H1 (cell line): ENCODE results near the gene ADSS2. TPM values are rescaled to one million over a fixed set of nuclear protein-coding genes. Genes with fewer than 3 reads are reported as not detected.

Experiments
- CTCF ChIA-PET: fragments of 300-600 bp; sonication (Branson Sonifier 250); formaldehyde crosslinking; loops from one replicate; lab custom pipeline; 2021; ENCODE audit not compliant: partially characterized antibody; lab: Charles Lee
- POLR2A ChIA-PET: fragments of 300-600 bp; sonication (Branson Sonifier 250); formaldehyde crosslinking; loops from one replicate; lab custom pipeline; 2021; ENCODE audit warnings: inconsistent platforms; ENCODE audit not compliant: partially characterized antibody; lab: Charles Lee
- DNase-seq, 2 experiments: peaks; one replicate each; pipeline versions ENCODE4 v3.0.0 to v3.0.0-alpha.2; 2010 to 2022; ENCODE audit warnings: low spot score in 2 of 2, low read depth in 1 of 2, mixed read lengths in 1 of 2
- FAIRE-seq: peaks from 2 replicates; lab custom pipeline; 2011; peaks lifted over from hg19 to GRCh38; lab: Jason Lieb, UNC
- H2AFZ ChIP-seq: 2 replicates; pipeline ENCODE4 v1.8.1; 2012; ENCODE audit warnings: low read length, inconsistent platforms
- H2AK5ac ChIP-seq: 2 replicates; pipeline ENCODE4 v1.6.1; 2013; ENCODE audit warnings: low read depth, low read length
- H2BK120ac ChIP-seq: replicated peaks from 2 replicates; pipeline ENCODE3; 2013; ENCODE audit warnings: low read depth, low read length, inconsistent platforms
- H2BK12ac ChIP-seq: 2 replicates; pipeline ENCODE4 v1.6.1; 2013; ENCODE audit warnings: low read depth, low read length
- H2BK15ac ChIP-seq: 2 replicates; pipeline ENCODE4 v1.6.1; 2013; ENCODE audit warnings: low read length
- H2BK20ac ChIP-seq: 2 replicates; pipeline ENCODE4 v1.6.1; 2013; ENCODE audit warnings: low read length
- H2BK5ac ChIP-seq: 2 replicates; pipeline ENCODE4 v1.6.1; 2013; ENCODE audit warnings: low read depth, low read length
- H3K14ac ChIP-seq: 2 replicates; pipeline ENCODE4 v1.6.1; 2013; ENCODE audit warnings: inconsistent platforms; ENCODE audit not compliant: insufficient read length
- H3K18ac ChIP-seq: 2 replicates; pipeline ENCODE4 v1.6.1; 2013; ENCODE audit warnings: low read length; ENCODE audit errors: extremely low read depth
- H3K23ac ChIP-seq: 2 replicates; pipeline ENCODE4 v1.6.1; 2013; ENCODE audit warnings: inconsistent platforms; ENCODE audit not compliant: insufficient read length
- H3K23me2 ChIP-seq: 2 replicates; pipeline ENCODE4 v1.6.1; 2013; ENCODE audit warnings: low read depth, low read length
- H3K27ac ChIP-seq: 2 replicates; pipeline ENCODE4 v1.6.1; 2011; ENCODE audit warnings: low read depth, low read length, inconsistent platforms
- H3K27me3 ChIP-seq, 4 experiments: replicated peaks in 1 of 4; 1 replicate in 1 of 4; 2 replicates in 3 of 4; pipeline versions ENCODE4 v1.6.1 to v1.8.1; 2011 to 2013; ENCODE audit warnings: low read length in 3 of 4, mild to moderate bottlenecking in 3 of 4, inconsistent platforms in 2 of 4, mixed read lengths in 2 of 4, moderate library complexity in 1 of 4; ENCODE audit not compliant: control insufficient read depth in 3 of 4, insufficient read depth in 3 of 4; ENCODE audit errors: extremely low read depth in 1 of 4
- H3K36me3 ChIP-seq, 4 experiments: 2 replicates each; pipeline versions ENCODE4 v1.6.1 to v1.8.1; 2011 to 2013; ENCODE audit warnings: mild to moderate bottlenecking in 4 of 4, low read length in 3 of 4, moderate library complexity in 2 of 4, control low read depth in 1 of 4, inconsistent platforms in 1 of 4; ENCODE audit not compliant: insufficient read depth in 4 of 4, control insufficient read depth in 2 of 4
- H3K4ac ChIP-seq: replicated peaks from 2 replicates; pipeline ENCODE3; 2013; ENCODE audit warnings: low read length, low read depth, mixed read lengths, inconsistent platforms; ENCODE audit not compliant: insufficient read length
- H3K4me1 ChIP-seq, 4 experiments: replicated peaks in 1 of 4; 1 replicate in 1 of 4; 2 replicates in 3 of 4; pipeline versions ENCODE4 v1.6.1 to v1.8.1; 2011 to 2013; ENCODE audit warnings: low read length in 3 of 4, inconsistent platforms in 2 of 4, mixed read lengths in 1 of 4; ENCODE audit not compliant: insufficient read depth in 4 of 4, control insufficient read depth in 3 of 4
- H3K4me2 ChIP-seq, 2 experiments: 2 replicates each; pipeline versions ENCODE4 v1.6.1 to v1.8.1; 2011 to 2013; ENCODE audit warnings: low read depth in 2 of 2, low read length in 2 of 2, control low read depth in 1 of 2, inconsistent platforms in 1 of 2, mild to moderate bottlenecking in 1 of 2; ENCODE audit not compliant: insufficient read depth in 1 of 2
- H3K4me3 ChIP-seq, 4 experiments: fragments of 200-600, 300-600 bp in 1 of 4; sonication (generic), shearing (Covaris generic), sonication (Bioruptor Twin) in 1 of 4; 2 replicates each; pipeline versions ENCODE4 v1.5.1 to v1.8.1; 2011 to 2016; ENCODE audit warnings: low read length in 4 of 4, low read depth in 3 of 4, control low read depth in 2 of 4, inconsistent platforms in 2 of 4, mild to moderate bottlenecking in 2 of 4, mixed read lengths in 1 of 4, moderate library complexity in 1 of 4; ENCODE audit not compliant: insufficient read depth in 2 of 4; ENCODE audit errors: extremely low read depth in 1 of 4
- H3K56ac ChIP-seq: replicated peaks from 2 replicates; pipeline ENCODE3; 2013; ENCODE audit warnings: low read depth, mild to moderate bottlenecking, mixed read lengths, low read length, inconsistent platforms; ENCODE audit not compliant: insufficient read length
- H3K79me1 ChIP-seq: 2 replicates; pipeline ENCODE4 v1.6.1; 2013; ENCODE audit warnings: low read depth, low read length, control low read depth
- H3K79me2 ChIP-seq, 2 experiments: 2 replicates each; pipeline versions ENCODE4 v1.6.1 to v1.8.1; 2012 to 2013; ENCODE audit warnings: low read length in 2 of 2, mild to moderate bottlenecking in 2 of 2, inconsistent platforms in 1 of 2; ENCODE audit not compliant: insufficient read depth in 2 of 2, control insufficient read depth in 1 of 2
- H3K9ac ChIP-seq, 4 experiments: replicated peaks in 1 of 4; 1 replicate in 1 of 4; 2 replicates in 3 of 4; pipeline versions ENCODE4 v1.6.1 to v1.8.1; 2011 to 2013; ENCODE audit warnings: low read depth in 3 of 4, low read length in 3 of 4, control low read depth in 2 of 4, mild to moderate bottlenecking in 2 of 4, moderate library complexity in 2 of 4, inconsistent platforms in 1 of 4; ENCODE audit errors: extremely low read depth in 1 of 4
- H3K9me3 ChIP-seq, 2 experiments: 2 replicates each; pipeline versions ENCODE4 v1.6.1 to v1.8.1; 2012 to 2013; ENCODE audit warnings: mild to moderate bottlenecking in 2 of 2, moderate library complexity in 2 of 2, control low read depth in 1 of 2, inconsistent platforms in 1 of 2, low read depth in 1 of 2, low read length in 1 of 2, mixed read lengths in 1 of 2; ENCODE audit not compliant: insufficient read depth in 2 of 2
- H4K20me1 ChIP-seq, 2 experiments: replicated peaks in 1 of 2; 2 replicates each; pipeline versions ENCODE3 to v1.8.1; 2011 to 2013; ENCODE audit warnings: inconsistent platforms in 2 of 2, low read length in 2 of 2, mild to moderate bottlenecking in 1 of 2; ENCODE audit not compliant: insufficient read depth in 2 of 2, control insufficient read depth in 1 of 2
- H4K5ac ChIP-seq: 2 replicates; pipeline ENCODE4 v1.6.1; 2013; ENCODE audit warnings: low read length, low read depth, mixed read lengths, inconsistent platforms; ENCODE audit not compliant: insufficient read length
- H4K8ac ChIP-seq: 2 replicates; pipeline ENCODE4 v1.8.0; 2013; ENCODE audit warnings: mild to moderate bottlenecking, moderate library complexity, low read length, inconsistent platforms; ENCODE audit not compliant: insufficient read depth; ENCODE audit errors: extremely low read depth
- H4K91ac ChIP-seq: replicated peaks from 2 replicates; pipeline ENCODE3; 2013; ENCODE audit warnings: low read length, mixed read lengths, inconsistent platforms; ENCODE audit not compliant: insufficient read length
- JUN ChIP-seq: IDR thresholded peaks from 2 replicates; pipeline ENCODE4 v1.6.1; 2011; ENCODE audit warnings: low read depth, mild to moderate bottlenecking, improper control_type of control experiment, low read length
- PHF8 ChIP-seq: fragments of 200-600 bp; sonication (generic); conservative IDR thresholded peaks from 2 replicates; pipeline ENCODE4 v1.7.1; 2012; ENCODE audit warnings: low read depth, mild to moderate bottlenecking, inconsistent platforms, low read length, moderate library complexity
- POLR2A ChIP-seq, 2 experiments: IDR thresholded peaks; 1 replicate in 1 of 2; 2 replicates in 1 of 2; pipeline ENCODE4 v1.6.1; 2011; ENCODE audit warnings: low read depth in 2 of 2, low read length in 2 of 2, mild to moderate bottlenecking in 2 of 2; ENCODE audit errors: control extremely low read depth in 1 of 2
- SIRT6 ChIP-seq: IDR thresholded peaks from one replicate; pipeline ENCODE4 v1.7.1; 2012; ENCODE audit warnings: low read length, inconsistent platforms
- WGBS, 2 experiments: shearing (Covaris generic) in 1 of 2; methylation state at CpG; one replicate each; pipeline versions ENCODE4 v1.1.6 to v1.1.7; 2013 to 2015; ENCODE audit warnings: low lambda C conversion rate in 2 of 2, mixed read lengths in 2 of 2, inconsistent platforms in 1 of 2, low coverage in 1 of 2, missing lambda C conversion rate in 1 of 2; ENCODE audit not compliant: insufficient replicate concordance in 2 of 2, insufficient coverage in 1 of 2, insufficient read length in 1 of 2; ENCODE audit errors: extremely low coverage in 1 of 2, missing lambda C conversion rate in 1 of 2; 5-methylcytosine and 5-hydroxymethylcytosine counted together
- polyA plus RNA-seq, 7 experiments: library from polyadenylated mRNA; depleted of rRNA in 3 of 7; stranded (reverse) in 5 of 7; unstranded in 2 of 7; fragments of >200 nt in 5 of 7; fragments of 200-250 nt in 2 of 7; gene quantifications; 1 replicate in 5 of 7; 2 replicates in 1 of 7; 4 replicates in 1 of 7; pipeline versions ENCODE4 v1.2.1 to v1.2.3, GENCODE V29; 2011 to 2013; ENCODE audit warnings: missing spikeins in 2 of 7, mixed read lengths in 2 of 7
- total RNA-seq: library from RNA; stranded (reverse); fragmentation: NEBNext Ultra II Directional; extraction: Animal tissue kit (Norgen Biotek cat#: 25700); gene quantifications from 2 replicates; pipeline ENCODE4 v1.2.1, GENCODE V29; 2021

ADSS2 gene
- total and polyA plus RNA-seq, 2 of the 8 experiments (the other 6 are each of a cell fraction or from before 2014, with no cell fraction given) = 29.8 to 108 TPM

GRCh38 chr1:244394826-244395765 lies 56.6 kb downstream of the ADSS2 start:
- ChIA-PET CTCF (no interaction called here), POLR2A (interaction anchor here (0.6 to 1.6 kb wide), 4 partner anchors 11 to 19 kb away, joined by 3 to 9 read pairs (median 4); no protein-coding TSS in a partner anchor)
- Histone ChIP-seq H4K91ac (no peak overlapping the region), H3K79me1 (no peaks in the 10 kb centered on the region), H3K23me2 (no peaks in the 10 kb centered on the region; the same call in 1 of the 2 replicates), H2AK5ac (no peak overlapping the region), H3K9ac (no peak overlapping the region), H4K5ac (no peak overlapping the region), H4K8ac (peak overlapping the region; percentile 1; the same call in 1 of the 2 replicates), H2AFZ (no peak overlapping the region), H2BK12ac (no peak overlapping the region), H3K4me2 (no peak overlapping the region), H2BK20ac (no peak overlapping the region), H4K20me1 (no peaks in the 10 kb centered on the region), H3K18ac (no peak overlapping the region), H3K27me3 (no peaks in the 10 kb centered on the region), H2BK15ac (no peak overlapping the region), H3K56ac (no peak overlapping the region), H3K9me3 (no peaks in the 10 kb centered on the region), H3K23ac (no peak overlapping the region), H3K79me2 (no peaks in the 10 kb centered on the region), H2BK120ac (no peak overlapping the region), H3K36me3 (peaks cover 0 to 4% (median 0%) of the 10 kb centered on the region in 4 experiments; a peak in 1 of 8 replicates), H3K4me3 (no peak overlapping the region), H3K14ac (no peak overlapping the region), H2BK5ac (0 out of 2 replicates have a peak overlapping the region, but pooled peaks have one; percentile 32), H3K27ac (no peak overlapping the region), H3K4ac (no peak overlapping the region), H3K4me1 (peaks cover 0 to 2% (median 0%) of the 10 kb centered on the region in 4 experiments; a peak in 2 of 7 replicates)
- TF ChIP-seq PHF8 = no peak
- no peak for TF ChIP-seq SIRT6
- TF ChIP-seq POLR2A (IDR thresholded peaks at IDR 0.05; ENCODE audit: control extremely low read depth in 1 of 2, low read depth in 2 of 2, low read length in 2 of 2) = 0 out of 3 replicates have a peak, but pooled peaks of 1 of the 2 experiments have one; percentile 1
- no peak for TF ChIP-seq JUN
- FAIRE-seq = no peak
- DNase-seq = no peak
- 92% methylated on average over 15 of the region's 15 CpGs; no CpG with 5 or more reads in 1 of the 2 experiments for WGBS, 2 experiments
